HFFc6 (cell line): Measurements from ENCODE around the gene MMP11. TPM values are rescaled to one million over a fixed set of nuclear protein-coding genes. Genes with fewer than 3 reads are reported as not detected.

Experiments
- DNase-seq: peaks from one replicate; pipeline ENCODE4 v3.0.0-alpha.2; 2018
- H3K27ac Mint-ChIP-seq: 2 replicates; pipeline ENCODE4 v1.8.0; 2020; ENCODE audit warnings: mild to moderate bottlenecking, mixed read lengths
- H3K27me3 Mint-ChIP-seq: 2 replicates; pipeline ENCODE4 v1.8.0; 2021; ENCODE audit warnings: mild to moderate bottlenecking, moderate library complexity, mixed read lengths; ENCODE audit not compliant: insufficient read depth
- H3K36me3 Mint-ChIP-seq: 2 replicates; pipeline ENCODE4 v1.8.0; 2021; ENCODE audit warnings: low read depth, mixed read lengths
- H3K4me1 Mint-ChIP-seq: 2 replicates; pipeline ENCODE4 v1.8.0; 2020; ENCODE audit warnings: low read depth, mixed read lengths
- H3K4me3 Mint-ChIP-seq: 2 replicates; pipeline ENCODE4 v1.8.0; 2020; ENCODE audit warnings: mild to moderate bottlenecking, moderate library complexity, mixed read lengths
- H3K9me3 Mint-ChIP-seq: 2 replicates; pipeline ENCODE4 v1.8.0; 2020; ENCODE audit warnings: mild to moderate bottlenecking, mixed read lengths
- total RNA-seq, 6 experiments: library from RNA; stranded (reverse); fragmentation: NEBNext Ultra II Directional; extraction: Animal tissue kit (Norgen Biotek cat#: 25700); gene quantifications; 2 replicates in 1 of 6; 3 replicates in 5 of 6; pipeline ENCODE4 v1.2.3, GENCODE V29; 2021
- TF ChIP-seq, protein P1 (sequence below): fragments of 200-600 bp; sonication (generic); IDR thresholded peaks from 2 replicates; pipeline ENCODE4 v1.5.0; 2021; ENCODE audit warnings: antibody characterized with exemption, mild to moderate bottlenecking

The MMP11 gene
- total RNA-seq, 6 experiments from 2014 or later, result 1.7 to 3.6 (median 2.7) TPM

DNA sequence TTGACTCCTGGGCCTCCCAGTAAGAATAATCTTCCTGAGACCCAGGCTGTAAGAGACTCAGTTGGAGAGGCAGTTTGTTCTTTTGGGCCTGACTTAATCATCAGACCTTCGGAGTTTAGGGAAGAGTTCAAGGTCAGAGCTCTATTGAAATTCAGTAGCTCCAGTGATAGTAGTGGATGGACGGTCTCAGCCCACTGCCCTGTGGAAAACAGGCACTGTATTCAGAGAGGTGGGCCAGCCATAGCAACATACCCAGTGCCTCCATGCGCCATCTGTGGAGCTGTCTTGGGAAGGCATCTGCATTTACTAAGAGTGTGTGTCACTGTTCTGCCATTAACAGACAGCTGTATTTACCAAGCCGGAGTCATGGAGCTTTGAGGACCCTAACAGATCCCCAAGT lies 17.0 kb downstream of the MMP11 start:
- Mint-ChIP-seq H3K27me3 (no peaks in the 10 kb centered on the region; the same call in none of the 2 replicates), H3K9me3 (no peaks in the 10 kb centered on the region), H3K4me3 (peak overlapping the region; percentile 42), H3K36me3 (peaks cover 18% of the 10 kb centered on the region; the same call in 1 of the 2 replicates), H3K27ac (peak overlapping the region; percentile 62), H3K4me1 (peaks cover 59% of the 10 kb centered on the region)
- TF ChIP-seq, protein P1, sequence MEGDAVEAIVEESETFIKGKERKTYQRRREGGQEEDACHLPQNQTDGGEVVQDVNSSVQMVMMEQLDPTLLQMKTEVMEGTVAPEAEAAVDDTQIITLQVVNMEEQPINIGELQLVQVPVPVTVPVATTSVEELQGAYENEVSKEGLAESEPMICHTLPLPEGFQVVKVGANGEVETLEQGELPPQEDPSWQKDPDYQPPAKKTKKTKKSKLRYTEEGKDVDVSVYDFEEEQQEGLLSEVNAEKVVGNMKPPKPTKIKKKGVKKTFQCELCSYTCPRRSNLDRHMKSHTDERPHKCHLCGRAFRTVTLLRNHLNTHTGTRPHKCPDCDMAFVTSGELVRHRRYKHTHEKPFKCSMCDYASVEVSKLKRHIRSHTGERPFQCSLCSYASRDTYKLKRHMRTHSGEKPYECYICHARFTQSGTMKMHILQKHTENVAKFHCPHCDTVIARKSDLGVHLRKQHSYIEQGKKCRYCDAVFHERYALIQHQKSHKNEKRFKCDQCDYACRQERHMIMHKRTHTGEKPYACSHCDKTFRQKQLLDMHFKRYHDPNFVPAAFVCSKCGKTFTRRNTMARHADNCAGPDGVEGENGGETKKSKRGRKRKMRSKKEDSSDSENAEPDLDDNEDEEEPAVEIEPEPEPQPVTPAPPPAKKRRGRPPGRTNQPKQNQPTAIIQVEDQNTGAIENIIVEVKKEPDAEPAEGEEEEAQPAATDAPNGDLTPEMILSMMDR, result no peak; the same call in 1 of the 2 replicates
- no peak for DNase-seq

DNA sequence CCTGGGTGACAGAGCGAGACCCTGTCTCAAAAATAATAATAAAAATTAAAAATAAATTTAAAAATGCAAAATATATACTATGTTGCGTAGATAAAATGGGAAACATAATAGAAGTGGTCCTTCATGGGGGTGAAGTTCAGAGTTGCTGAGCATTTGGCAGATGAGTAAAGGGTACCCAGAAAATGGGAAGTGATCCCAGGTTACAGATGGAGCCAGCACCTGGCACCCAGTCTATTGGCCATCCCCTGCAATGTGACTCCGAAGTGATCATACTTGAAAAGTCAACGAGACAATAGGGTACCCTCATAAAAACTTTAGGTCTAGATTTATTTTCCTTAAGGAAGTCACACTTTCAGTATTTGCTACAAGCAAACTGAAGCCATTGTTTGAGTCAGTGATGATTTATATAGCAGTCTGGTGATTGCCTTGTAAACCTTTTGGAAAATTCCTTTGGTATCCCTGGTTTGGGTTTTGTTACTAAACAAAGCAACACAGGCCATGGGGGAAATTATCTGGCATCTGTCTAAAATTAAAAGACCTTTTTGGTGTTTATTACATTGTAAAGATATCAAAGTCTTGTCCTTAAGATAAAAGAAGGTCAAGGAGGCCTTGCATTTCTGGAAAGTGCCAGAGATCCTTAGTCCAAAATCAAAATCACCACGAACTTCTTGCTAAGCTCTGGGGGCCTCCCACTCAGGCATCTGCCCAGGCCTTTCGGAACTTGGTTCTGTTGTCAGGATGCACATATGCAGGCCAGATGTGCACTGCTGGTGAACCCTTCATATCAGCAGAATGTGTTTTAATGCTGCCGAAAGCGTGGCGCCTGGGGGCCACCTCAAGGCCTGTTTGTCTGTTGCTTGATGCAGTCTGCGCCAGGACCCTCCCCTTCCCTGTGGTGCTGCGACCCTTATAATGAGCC lies 18.4 kb downstream of the MMP11 start:
- peak; percentile 49 for DNase-seq
- TF ChIP-seq, protein P1, result no peak
- H3K27me3 Mint-ChIP-seq, result no peaks in the 10 kb centered on the region; the same call in 1 of the 2 replicates
- H3K36me3 Mint-ChIP-seq, result peaks cover 19% of the 10 kb centered on the region
- H3K4me1 Mint-ChIP-seq, result peaks cover 56% of the 10 kb centered on the region
- peak overlapping the region; percentile 58 for H3K4me3 Mint-ChIP-seq
- peak overlapping the region; percentile 79 for H3K27ac Mint-ChIP-seq
- H3K9me3 Mint-ChIP-seq, result no peaks in the 10 kb centered on the region

- no peak for DNase-seq
- H3K27ac Mint-ChIP-seq, result peak overlapping the region; percentile 79
- peak overlapping the region; percentile 58 for H3K4me3 Mint-ChIP-seq
- TF ChIP-seq, protein P1, result no peak
- H3K9me3 Mint-ChIP-seq, result no peaks in the 10 kb centered on the region
- H3K36me3 Mint-ChIP-seq, result peaks cover 27% of the 10 kb centered on the region
- no peaks in the 10 kb centered on the region; the same call in 1 of the 2 replicates for H3K27me3 Mint-ChIP-seq
- peaks cover 49% of the 10 kb centered on the region for H3K4me1 Mint-ChIP-seq
Measured at GRCh38 chr22:23791738-23792645, 19.3 kb downstream of the MMP11 start.

- no peaks in the 10 kb centered on the region; the same call in 1 of the 2 replicates for H3K27me3 Mint-ChIP-seq
- H3K4me3 Mint-ChIP-seq, result no peak overlapping the region
- H3K27ac Mint-ChIP-seq, result peak overlapping the region; percentile 54; the same call in 1 of the 2 replicates
- no peaks in the 10 kb centered on the region for H3K9me3 Mint-ChIP-seq
- TF ChIP-seq, protein P1, result no peak
- no peak for DNase-seq
- peaks cover 41% of the 10 kb centered on the region for H3K4me1 Mint-ChIP-seq
- peaks cover 27% of the 10 kb centered on the region for H3K36me3 Mint-ChIP-seq
Measured at GRCh38 chr22:23793326-23793725, 20.7 kb downstream of the MMP11 start.

DNA sequence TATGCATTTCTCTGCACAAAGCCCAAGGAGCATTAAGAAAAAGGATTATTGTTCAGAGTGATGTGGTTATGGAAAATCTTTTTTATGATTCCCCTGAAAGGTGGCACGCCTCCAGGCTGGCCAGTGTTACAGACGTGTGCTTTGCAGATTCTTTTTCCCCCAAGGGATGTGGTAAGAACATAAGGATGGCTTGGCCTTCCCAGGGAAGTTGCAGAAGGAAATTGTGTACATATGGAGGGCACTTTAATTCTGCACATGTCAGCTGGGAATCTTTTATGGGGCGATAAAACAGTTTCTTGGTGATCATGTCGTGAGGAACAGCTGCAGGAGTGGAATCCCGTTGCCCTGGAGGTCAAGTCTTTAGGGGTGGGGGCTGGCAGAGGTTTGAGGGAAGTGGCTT lies 23.8 kb downstream of the MMP11 start:
- Mint-ChIP-seq H3K9me3 (no peaks in the 10 kb centered on the region), H3K27ac (no peak overlapping the region; the same call in 1 of the 2 replicates), H3K27me3 (peaks cover 1% of the 10 kb centered on the region; the same call in 1 of the 2 replicates), H3K36me3 (peaks cover 39% of the 10 kb centered on the region), H3K4me3 (no peak overlapping the region), H3K4me1 (peaks cover 19% of the 10 kb centered on the region)
- TF ChIP-seq, protein P1, result no peak
- DNase-seq, result no peak
